ENCODE measurements around the gene RAB17.

Gene RAB17

DNA sequence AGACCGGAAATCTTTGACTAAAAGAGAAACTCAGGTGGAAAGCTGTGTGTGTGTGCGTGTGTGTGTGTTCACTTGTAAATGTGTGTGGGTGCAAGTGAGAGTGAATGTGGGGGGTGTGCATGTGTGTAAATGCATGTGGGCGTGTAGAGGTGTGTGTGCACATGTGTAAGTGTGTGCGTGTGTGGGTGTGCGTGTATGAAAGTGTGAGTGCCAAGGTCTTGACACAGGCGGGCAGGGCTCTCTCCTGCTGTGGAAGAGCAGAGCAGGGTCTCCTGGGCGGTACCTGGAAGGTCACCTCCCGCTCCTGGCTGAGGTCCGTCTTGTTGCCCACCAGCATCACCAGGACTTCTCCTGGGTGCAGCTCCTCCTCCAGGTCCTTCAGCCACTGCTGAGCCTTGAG lies 13.6 kb downstream of the RAB17 start:
- no peak for DNase-seq

DNA sequence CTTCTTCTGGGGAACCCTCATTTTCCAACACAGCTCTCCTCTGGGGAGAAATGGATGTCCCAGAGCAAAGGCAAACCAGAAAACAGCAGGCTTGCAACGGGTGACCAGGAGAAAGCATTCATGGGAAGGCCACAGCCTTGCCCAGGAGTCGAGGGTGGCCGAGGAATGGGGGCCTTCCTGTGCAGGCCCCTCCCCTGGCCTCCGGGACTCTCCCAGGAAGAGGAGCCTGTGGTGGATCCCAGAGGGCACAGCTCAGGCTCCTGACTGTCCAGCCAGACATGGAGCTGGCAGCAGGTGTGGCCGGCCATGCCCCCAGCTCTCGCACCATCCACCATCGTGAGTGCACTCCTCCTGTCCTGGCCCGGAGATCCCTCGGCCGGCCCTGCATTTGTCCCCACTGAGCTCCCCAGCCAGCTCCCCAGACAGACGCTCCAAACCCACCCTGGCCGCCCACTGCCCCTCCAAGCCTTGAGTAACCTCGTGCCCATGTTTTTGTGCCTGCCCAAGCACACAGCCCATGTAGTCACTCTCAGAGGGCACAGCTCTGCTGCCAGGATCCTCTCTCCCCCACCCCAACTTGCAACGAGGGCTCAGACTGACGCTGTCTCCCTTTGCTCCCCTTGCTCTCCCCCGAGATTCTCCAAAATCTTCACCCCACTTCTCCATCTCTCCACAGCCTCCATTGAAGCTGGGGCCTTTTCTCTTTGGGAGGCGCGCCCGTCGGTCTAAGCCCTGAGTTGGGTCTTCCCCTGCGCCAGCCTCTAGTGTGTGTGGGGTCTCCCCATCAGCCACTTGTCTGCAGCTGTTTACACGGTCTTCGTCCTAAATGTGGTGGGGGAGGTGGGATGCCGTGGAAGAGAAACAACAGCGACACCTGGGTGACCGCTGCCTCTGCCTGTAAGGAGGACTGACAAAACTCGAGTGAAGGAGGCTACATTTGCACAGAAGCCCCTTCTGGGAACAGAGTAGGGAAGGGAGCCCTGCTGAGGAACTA lies 14.4 kb downstream of the RAB17 start:
- DNase-seq: no peak

DNA sequence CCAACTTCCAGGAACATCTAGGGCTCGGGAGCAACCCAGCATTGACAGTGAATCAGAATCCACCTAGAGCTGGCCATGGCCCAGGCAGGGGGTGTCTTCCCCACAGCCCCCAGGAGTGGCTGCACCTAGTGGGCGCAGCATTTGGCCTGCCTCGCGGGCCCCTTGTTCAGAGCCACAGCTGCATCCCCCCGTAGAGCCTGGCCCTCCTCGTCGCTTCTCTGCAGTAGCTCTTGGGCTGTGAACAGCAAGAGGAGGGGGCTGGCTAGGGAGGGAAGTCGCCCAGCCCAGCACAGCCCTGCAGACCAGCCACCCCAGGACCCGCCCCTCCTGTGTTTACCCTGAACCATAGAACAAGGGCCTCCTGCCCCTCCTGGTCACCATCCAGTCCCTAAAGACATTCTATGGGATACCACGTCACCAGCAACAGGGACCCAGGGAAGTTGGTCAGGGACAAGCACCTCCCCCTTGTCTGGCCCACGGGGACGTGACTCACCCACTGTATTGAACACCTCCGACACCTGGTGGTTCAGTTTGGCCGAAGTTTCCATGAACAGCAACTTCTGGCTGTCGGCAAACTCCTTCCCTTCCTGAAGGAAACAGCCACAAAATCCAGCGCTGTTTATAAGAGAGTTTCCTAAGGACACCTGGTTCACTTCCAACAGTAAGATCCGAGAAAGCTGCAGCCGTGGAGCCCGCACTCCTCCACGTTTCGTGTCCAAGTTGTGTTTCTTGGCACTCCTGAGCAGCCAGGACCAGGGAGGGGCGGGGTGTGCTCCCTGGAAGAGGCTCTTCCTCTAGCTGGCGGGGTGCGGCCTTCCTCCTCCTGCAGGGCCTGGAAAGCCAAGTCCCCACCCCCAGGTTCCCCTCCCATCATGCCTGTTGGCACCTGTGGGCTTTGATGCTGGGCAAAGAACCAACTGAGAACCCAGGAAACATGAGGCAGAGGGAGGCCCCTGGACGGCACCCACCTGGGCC lies 15.4 kb downstream of the RAB17 start:
- DNase-seq: no peak

- DNase-seq: no peak
Observed at GRCh38 chr2:237574467-237574866, 16.1 kb downstream of the RAB17 start.

GRCh38 chr2:237573721-237574415 lies 16.7 kb downstream of the RAB17 start:
- DNase-seq: no peak

- DNase-seq: no peak
Observed at GRCh38 chr2:237572742-237573101, 17.8 kb downstream of the RAB17 start.

- peak; percentile 86 for DNase-seq
Observed at GRCh38 chr2:237572021-237572741, 18.4 kb downstream of the RAB17 start.

GRCh38 chr2:237571551-237571950 lies 19.0 kb downstream of the RAB17 start:
- no peak for DNase-seq

DNA sequence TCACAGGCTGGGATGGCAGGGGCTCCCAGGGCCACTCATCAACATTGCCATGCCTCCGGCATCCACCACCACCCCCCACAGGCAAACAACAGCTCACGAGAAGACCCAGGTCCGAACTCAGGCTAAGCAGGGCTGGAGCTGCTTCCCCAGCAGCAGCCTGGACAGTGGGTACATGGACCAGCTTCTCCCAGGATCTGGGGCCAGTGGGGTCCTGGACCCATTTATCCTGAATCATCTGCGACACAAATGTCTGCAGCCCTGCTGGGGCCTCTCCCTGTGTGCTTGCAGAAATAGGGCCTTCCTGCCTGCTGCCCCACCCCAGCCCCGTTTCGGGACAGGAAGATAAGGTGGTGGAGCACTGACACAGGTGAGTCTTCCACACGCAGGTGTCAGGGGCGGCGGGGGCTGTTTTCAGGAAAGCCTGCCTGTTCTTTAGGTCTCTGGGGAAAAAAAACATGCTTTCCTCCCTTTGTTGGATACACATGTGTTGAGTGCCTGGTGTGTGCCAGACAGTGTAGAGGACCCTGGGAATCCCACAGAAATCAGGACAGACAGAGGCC lies 19.7 kb downstream of the RAB17 start:
- no peak for DNase-seq

DNA sequence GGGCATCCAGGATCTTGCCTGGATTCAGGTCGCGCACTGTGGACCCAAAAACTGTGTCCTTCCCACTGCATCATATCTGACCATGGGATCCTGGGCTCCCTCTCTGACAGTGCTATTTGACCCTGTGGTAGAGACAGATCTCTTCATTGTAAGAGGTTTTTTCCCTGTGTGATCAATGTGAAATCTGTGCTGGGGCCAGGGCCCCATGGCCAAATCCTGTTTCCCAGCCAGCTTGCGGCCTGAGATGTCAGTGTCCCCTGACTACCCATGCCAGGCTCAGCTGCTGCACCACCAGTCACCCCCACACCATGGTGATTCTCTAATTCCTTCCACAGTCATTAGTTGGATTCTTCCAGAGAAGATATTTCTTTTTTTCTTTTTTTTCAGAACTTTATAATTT lies 20.6 kb downstream of the RAB17 start:
- no peak for DNase-seq

GRCh38 chr2:237569041-237569440 lies 21.5 kb downstream of the RAB17 start:
- no peak for DNase-seq

GRCh38 chr2:237568121-237568660 lies 22.3 kb downstream of the RAB17 start:
- no peak for DNase-seq

GRCh38 chr2:237567276-237568029 lies 23.1 kb downstream of the RAB17 start:
- no peak for DNase-seq

GRCh38 chr2:237566401-237567235 lies 23.9 kb downstream of the RAB17 start, which contains the start of gene PRLH:
PRLH (plus strand) TSS chr2:237566574; CDS start chr2:237566574, 0 bp downstream.
- DNase-seq: no peak

DNA sequence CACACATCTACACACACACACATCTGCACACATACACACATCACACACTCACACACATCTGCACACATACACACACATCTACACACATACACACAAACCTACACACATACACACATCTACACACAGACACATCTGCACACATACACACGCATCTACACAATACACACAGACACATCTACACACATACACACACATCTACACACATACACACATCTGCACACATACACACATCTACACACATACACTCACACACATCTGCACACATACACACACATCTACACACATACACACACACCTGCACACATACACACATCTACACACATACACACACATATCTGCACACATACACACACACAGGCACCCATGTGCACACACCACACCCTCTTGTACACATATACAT lies 24.6 kb downstream of the RAB17 start:
- DNase-seq: no peak

DNA sequence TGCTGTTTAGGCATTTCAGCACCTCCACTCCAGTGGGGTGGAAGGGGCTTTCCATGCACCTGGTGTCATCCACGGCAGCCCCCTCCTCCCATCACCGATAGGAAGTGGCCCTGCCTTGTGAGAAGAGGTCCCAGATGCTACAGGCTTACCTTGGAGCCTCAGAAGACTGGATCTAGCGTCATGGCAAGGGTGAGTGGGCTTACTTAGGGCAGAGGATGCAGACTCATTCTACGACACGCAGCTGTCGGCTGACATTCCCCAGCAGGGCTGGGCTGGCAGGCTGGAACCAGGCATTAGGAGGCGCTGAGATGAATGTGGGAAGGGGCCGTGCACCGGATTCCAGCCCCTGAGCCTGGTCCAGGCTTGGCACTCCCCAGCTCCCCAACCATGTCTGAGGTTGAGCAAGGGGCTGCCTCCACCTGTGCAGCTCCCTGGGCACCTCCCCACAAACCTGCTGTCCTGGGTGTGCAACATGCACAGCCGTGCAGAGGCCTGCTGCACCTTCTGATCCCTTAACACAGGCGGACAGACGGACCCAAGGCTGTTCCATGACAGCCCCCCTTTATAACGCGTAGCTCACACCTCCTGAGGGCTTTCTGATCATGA lies 25.9 kb downstream of the RAB17 start:
- DNase-seq: no peak

- no peak for DNase-seq
Observed at GRCh38 chr2:237563816-237564215, 26.7 kb downstream of the RAB17 start.

DNA sequence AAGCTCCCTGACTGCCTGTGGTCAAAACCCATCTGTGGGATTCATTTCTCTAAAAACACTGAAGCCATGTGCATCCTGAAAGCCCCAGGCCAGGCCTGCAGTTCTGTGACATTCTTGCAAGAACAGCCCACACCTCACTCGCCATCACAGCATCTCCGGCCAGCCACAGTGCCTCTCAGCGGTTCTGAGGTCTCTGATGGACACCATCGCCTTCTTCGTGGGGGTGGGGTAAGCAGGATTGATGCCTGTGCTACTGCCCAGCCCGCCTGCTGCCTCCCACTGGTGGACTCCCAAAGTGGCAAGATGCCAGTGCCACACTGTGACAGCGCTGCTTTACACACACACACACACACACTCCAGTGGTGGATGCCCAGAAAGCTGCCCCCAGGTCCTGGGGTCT lies 29.3 kb downstream of the RAB17 start:
- DNase-seq: no peak

- DNase-seq: peak; percentile 11
Observed at GRCh38 chr2:237558961-237559641, 31.4 kb downstream of the RAB17 start.
